HG03064 (cell line): ENCODE measurements around the gene CORO2B.

Experiments
- ATAC-seq: cut with Tn5 transposase; IDR thresholded peaks from one replicate; pipeline ENCODE4 v1.9.1; 2021; ENCODE audit warnings: low read depth; ENCODE audit not compliant: unreplicated experiment

Gene CORO2B

GRCh38 chr15:68713874-68714273 lies 135.1 kb downstream of the CORO2B start:
- ATAC-seq, result no peak

- ATAC-seq, result no peak
Observed at GRCh38 chr15:68715111-68715510, 136.3 kb downstream of the CORO2B start.

GRCh38 chr15:68717951-68718350 lies 139.2 kb downstream of the CORO2B start:
- no peak for ATAC-seq

DNA sequence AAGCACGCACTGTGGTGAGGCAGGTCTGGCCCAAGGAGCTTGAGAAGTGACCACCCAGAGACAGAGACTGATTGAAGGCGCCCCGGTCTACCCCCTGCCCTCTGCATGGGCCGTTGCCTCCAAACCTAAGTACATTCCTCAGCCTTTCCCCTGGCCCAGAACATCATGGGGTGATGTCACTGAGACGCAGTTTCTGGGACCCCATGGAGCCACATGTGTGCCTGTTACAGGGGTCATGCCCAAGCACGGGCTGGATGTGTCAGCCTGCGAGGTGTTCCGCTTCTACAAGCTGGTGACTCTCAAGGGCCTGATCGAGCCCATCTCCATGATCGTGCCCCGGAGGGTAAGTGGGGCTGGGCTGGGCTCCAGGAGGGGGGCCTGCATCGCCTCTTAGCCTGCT lies 139.7 kb downstream of the CORO2B start:
- ATAC-seq, result no peak

DNA sequence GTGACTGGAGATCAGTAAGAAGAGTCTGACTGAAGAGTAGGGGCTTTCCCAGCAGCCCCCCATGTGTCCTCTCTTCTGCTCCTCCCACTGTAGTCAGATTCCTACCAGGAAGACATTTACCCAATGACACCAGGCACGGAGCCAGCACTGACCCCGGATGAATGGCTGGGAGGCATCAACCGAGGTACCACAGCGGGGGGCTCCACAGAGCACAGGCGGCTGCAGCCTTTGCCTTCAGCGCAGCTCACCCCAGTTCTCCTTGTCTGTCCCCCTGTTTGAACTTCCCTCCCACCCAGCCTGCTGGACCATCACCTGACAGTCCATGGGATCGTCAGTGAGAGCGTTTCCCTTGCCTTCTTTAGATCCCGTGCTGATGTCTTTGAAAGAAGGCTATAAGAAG lies 140.3 kb downstream of the CORO2B start:
- no peak for ATAC-seq

DNA sequence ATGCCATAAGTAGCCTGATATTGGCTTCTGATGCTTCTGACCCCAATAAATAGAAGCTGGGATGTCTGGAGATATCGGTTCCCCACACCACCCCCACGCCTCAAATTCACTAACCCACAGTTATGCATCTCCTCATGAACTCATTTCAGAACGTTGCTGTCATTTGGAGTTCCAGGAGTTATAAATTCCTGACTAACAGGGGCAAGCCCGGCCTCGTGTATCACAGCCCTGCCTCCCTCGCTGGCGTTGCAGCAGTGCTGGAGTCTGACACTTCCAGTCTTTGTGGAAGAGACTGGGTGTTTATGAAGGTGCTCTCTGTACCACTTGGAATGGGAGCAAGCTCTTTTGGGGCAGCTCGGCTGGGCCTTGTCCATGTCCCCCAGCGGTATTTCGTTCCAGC lies 140.9 kb downstream of the CORO2B start:
- ATAC-seq, result no peak

DNA sequence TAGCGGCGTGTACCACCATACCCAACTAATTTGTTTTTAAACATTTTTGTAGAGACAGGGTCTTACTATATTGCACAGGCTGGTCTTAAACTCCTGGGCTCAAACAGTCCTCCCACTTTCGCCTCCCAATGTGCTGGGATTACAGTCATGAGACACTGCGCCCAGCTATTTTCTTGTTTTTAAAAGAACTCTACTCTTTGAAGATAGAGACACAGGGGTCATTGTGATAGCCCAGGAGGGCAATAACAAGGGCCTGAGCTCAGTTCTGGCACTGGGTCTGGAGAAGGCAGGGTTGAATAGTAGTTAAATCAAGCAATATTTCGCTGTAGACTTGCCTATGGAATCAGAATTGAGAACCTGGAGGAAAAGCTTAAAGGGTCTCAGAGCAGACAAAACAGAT lies 143.1 kb downstream of the CORO2B start:
- ATAC-seq, result no peak

DNA sequence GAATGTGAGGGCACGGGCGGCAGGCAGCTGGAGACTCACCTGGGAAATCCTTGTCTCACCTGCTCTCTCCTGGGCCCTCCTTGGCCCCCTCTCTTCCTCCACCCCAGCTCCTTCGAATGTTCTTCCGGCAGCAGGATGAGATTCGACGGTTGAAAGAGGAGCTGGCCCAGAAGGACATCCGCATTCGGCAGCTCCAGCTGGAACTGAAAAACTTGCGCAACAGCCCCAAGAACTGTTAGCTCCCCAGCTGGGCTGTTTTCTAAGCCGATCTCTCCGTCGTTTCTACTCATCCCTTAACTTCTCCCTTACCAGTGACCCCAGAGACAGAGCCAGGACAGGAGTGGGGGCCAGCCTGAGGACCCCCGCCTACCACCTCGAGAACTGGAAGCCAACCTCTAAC lies 146.9 kb downstream of the CORO2B start:
- ATAC-seq, result no peak

DNA sequence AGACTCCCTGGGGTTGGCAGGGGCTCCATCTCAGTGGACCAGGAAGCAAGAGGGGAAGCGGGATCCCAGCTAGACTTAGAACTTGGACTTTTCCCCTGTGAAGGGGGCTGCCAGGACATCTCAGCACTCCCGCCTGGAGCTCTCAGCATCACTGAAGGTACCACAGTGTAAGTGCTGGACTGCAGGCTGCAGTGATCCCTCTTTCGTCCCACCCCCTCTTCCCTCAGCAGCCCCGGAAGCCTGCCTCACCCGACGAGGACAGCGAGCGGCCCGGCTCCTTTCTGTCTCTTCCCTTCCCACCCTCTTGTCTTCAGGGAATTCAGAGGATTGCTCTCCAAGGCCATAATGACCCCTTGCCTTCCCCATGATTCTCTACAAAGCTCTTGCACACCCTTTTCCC lies 147.5 kb downstream of the CORO2B start:
- no peak for ATAC-seq

DNA sequence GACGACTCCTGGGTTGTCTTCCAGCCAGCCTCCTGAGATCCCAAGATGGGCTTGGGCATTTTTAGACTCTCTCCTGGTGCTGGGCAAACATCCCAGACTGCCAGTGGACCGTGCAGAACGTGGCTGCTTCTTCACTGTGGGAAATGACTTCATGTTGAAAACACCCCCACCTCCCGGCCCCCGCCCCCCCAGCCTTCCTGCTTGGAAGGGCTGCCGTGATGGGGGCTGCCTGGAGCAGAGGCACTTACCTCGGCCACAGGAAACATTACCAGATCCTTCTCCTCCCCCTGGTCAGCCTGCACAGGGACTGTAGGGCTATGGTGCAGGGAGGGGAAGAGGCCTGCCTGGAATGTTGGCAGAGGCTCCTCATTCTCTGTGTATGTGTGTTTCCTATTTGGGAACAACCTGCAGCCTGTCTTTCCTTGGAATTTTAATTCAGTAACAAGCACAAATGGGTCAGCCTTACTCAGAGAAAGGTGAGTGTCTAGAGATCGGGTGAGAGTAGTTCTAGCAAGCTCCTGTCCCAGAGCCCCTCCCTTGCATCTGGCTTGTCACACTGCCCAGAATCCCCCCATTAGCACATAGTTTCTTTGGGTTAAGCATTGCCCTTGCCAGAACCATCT lies 151.1 kb downstream of the CORO2B start:
- ATAC-seq, result no peak

DNA sequence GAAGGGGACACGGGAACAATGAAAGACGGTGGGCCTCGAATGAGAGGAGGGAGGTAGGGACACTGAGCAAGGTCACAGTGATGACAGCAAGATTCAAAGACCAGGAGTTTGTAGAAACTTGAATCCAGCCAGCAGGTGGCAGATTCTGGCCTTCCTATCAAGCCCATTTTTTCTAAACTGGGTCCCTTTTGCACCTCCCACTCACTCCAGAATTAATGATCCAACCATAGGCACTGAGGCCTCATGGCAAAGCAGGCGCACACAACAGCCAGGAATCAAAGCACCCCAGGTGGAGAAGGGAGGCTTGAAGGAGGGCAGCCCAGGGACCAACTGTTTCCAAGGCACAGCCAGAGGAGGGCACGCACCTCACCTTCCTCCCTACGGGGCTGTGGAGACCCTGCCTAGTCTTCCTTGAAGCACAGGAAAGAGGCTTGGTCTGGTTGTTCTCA lies 151.7 kb downstream of the CORO2B start:
- ATAC-seq, result no peak

DNA sequence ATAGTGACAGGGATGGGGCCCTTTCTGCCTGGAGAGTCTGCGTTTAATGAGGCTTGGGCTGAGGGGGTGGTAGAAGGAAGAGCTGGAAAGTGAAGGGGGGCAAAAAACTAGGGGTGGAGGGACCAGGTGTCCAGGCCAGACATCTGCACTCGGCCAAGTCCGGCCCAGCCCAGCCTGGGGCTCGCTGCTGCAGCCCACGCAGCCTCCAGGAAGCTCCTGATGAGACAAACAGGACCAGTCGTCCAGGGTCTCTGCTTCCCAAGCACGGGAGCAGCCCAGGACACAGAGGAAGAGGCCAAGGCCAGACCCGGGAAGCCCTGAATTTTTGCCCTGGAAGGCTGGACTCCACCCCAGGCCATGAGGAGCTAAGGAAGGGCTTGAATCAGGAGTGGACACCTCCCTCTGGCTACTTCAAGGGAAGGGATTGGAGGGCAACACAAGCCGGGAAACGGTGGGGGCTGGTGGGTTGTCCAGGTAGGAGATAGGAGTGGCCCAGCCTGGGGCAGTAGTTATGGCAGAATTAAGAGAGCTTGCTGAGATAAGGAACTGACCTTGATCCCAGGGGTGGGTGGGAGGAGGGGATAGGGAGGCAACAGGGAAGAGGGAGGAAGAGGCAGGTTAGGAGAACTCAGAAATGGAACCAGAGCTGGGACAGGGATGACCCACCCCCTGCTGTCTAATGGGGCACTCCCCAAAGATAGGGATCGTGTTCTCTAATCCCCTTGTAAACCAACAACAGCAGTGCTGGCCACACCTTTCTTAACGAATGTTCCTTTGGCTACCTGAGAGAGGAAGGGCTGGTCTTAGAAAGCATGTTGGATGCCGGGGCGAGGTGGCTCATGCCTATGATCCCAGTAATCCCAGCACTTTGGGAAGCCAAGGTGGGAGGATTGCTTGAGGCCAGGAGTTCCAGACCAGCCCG lies 152.4 kb downstream of the CORO2B start:
- ATAC-seq, result no peak

DNA sequence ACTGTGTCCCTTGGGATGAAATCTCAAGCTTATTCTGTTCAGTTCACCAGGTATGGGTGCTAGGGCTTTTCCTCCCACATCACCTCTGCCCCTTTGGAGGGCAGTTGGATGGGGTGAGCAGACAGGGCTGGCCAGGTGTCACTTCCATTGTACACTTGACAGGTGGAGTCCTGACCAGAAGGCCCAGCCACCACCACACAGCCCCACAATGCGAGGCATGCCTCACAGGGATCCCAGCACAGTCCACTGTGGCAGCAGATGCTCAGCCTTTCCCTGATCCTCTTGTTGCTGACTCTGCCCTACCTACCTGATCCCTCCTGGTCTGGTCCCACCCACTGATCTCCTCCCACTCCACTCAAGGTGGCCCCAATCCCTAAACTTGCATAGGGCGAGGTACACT lies 153.7 kb downstream of the CORO2B start:
- ATAC-seq, result no peak

DNA sequence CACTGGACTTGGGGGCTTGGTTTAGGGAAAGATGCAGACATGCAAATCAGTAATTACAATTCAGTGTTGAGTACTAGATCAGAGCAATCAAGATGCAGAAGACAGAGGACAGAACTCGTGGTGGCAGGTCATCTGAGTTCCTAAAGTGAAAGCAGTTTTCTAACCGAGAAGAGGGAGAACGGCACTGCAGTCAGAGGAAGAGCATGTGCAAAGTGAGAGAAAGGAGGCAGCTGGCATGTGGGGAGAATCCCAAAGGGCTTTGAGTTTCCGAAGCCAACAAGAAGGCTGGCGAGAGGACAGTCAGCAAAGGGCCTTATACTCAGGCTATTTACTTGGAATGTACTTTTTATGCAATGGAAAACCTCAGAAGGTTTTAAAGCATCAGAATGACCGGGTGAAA lies 154.9 kb downstream of the CORO2B start:
- ATAC-seq, result no peak

DNA sequence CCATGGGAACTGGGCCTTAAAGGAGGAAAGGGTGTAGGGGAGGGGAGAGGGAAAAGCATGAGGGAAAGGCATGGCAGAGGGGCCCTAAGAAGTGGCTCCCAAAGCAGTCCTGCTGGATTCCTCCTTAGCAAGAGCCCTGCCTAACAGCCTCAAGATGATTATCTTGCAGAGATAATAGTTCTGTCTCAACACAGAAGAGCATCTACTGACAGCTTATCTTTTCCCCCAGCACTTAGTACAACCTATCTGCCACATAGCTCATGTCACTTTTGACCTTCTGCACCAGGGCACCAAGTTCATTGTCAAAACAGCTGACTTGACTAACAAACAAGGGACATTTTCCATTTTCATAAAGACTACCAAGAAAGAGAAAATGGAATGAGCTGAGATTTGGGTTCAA lies 155.6 kb downstream of the CORO2B start:
- no peak for ATAC-seq

DNA sequence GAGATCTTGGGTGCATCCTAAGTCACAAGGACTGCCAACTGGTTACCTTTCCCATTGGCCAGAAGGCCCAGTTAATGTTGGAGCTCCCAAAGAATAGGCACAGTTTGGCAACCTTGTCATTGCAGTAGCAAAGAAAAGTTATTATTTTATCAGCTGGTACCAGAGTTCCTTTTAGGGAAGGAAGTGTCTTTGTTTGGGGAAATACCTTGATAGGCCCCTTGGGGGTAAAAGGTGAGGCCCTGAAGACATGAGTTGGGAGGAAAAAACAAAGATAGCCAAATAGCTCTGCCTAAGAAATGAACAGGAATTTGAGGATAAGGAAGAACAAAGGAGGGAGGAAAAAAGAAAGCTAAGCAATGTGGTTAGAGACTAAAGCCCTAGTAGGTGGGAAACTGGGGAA lies 156.1 kb downstream of the CORO2B start:
- ATAC-seq, result no peak

DNA sequence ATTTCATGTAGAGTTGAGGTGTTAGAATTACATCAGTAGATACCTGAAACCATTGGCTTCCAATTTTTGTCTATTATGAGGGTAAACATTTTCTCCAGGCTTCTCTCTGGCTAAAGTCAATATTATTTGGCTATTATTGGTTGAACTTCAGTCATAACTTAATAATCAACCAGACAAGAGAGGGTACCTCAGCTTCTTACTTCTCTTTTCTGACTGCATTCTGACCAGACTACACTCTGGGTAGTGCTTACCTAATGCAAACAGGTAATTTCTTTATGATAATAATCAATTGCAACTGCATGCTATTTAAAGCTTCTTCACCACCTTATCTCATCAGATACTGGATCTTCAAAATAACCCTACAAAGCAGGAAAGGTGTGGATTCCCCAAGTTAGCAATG lies 156.8 kb downstream of the CORO2B start:
- no peak for ATAC-seq

GRCh38 chr15:68739390-68740080 lies 160.7 kb downstream of the CORO2B start:
- ATAC-seq, result no peak

GRCh38 chr15:68743256-68743655 lies 164.5 kb downstream of the CORO2B start:
- ATAC-seq, result no peak

GRCh38 chr15:68749365-68749764 lies 170.6 kb downstream of the CORO2B start:
- ATAC-seq, result no peak

DNA sequence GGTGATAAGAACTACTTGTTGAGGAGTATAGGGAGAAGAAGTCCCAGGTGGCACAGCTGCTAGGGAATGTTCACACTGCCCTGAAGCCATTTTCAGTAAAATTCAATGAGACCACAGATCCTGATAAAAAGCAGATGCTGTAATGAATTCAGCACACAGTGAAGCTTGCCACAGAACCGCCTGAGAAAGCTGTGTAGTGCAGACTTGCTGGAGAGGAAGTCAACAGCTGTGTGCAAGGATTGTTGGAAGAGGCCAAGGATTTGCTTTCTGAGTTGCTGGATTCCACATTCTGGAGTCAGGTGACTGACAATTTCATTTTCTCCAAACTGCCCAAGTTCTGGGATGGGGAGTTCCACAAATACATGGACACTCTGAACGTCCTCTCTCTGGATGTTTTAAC lies 171.0 kb downstream of the CORO2B start:
- no peak for ATAC-seq
